Dendritic cell treated with granulocyte-macrophage colony-stimulating factor and Interleukin-4, amounts not matched to agents 40 ng/mL and 50 ng/mL, for 4 days (primary cell): ENCODE measurements around the gene TARS1.
"Not testable (repeated sequence)": the region's sequence is repeated elsewhere in the genome, so short reads cannot be mapped to it uniquely, and the experiment has no call there.

Experiments
- H3K27ac Mint-ChIP-seq: one replicate; pipeline ENCODE4 v1.8.0; 2022; ENCODE audit warnings: mild to moderate bottlenecking, mixed read lengths
- H3K27me3 Mint-ChIP-seq: one replicate; pipeline ENCODE4 v1.8.0; 2022; ENCODE audit warnings: mild to moderate bottlenecking, mixed read lengths
- H3K36me3 Mint-ChIP-seq: one replicate; pipeline ENCODE4 v1.8.0; 2022; ENCODE audit warnings: low read depth, mixed read lengths
- H3K4me1 Mint-ChIP-seq: one replicate; pipeline ENCODE4 v1.8.0; 2022; ENCODE audit warnings: low read depth, mixed read lengths
- H3K4me3 Mint-ChIP-seq: one replicate; pipeline ENCODE4 v1.8.0; 2022; ENCODE audit warnings: mild to moderate bottlenecking, moderate library complexity, mixed read lengths
- H3K9me3 Mint-ChIP-seq: one replicate; pipeline ENCODE4 v1.8.0; 2022; ENCODE audit warnings: mixed read lengths
- intact Hi-C: fragments of 100-400 bp; cut with micrococcal nuclease; formaldehyde crosslinking; loops from one replicate; pipeline ENCODE4 v1.15.0; 2022

TARS1 gene

GRCh38 chr5:33482335-33482734 is 41.6 kb downstream of the TARS1 start:
- H3K4me1 Mint-ChIP-seq = no peaks in the 10 kb centered on the region
- H3K4me3 Mint-ChIP-seq = no peak overlapping the region
- H3K36me3 Mint-ChIP-seq = peaks cover 12% of the 10 kb centered on the region
- H3K27ac Mint-ChIP-seq = no peak overlapping the region
- no peaks in the 10 kb centered on the region for H3K27me3 Mint-ChIP-seq
- no peaks in the 10 kb centered on the region for H3K9me3 Mint-ChIP-seq
- intact Hi-C loops = no loop called here

DNA sequence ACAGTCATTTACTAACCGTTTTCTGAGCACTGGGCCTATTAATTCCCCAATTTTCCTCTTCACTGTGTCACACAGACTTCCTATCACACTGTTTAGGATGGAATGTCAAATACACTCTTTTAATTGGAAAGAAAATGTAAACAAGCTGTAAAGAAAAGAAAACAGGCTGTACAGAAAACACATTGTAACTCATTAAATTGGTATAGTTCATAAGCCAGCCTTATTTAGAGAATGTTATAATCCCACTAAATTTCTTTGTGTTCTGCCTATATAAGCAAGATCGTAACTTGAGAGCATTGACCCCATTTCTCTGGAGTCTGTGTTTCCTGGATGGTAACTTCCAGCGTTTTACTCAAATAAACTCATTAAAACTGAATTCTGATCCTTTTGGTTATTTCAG is 46.5 kb downstream of the TARS1 start:
- H3K36me3 Mint-ChIP-seq = no peaks in the 10 kb centered on the region
- H3K9me3 Mint-ChIP-seq = no peaks in the 10 kb centered on the region
- no peaks in the 10 kb centered on the region for H3K27me3 Mint-ChIP-seq
- intact Hi-C loops = no loop called here
- no peak overlapping the region for H3K4me3 Mint-ChIP-seq
- no peaks in the 10 kb centered on the region for H3K4me1 Mint-ChIP-seq
- H3K27ac Mint-ChIP-seq = no peak overlapping the region

GRCh38 chr5:33488558-33489355 is 48.0 kb downstream of the TARS1 start:
- Mint-ChIP-seq H3K27me3 (no peaks in the 10 kb centered on the region), H3K4me3 (no peak overlapping the region), H3K27ac (no peak overlapping the region), H3K9me3 (no peaks in the 10 kb centered on the region), H3K4me1 (no peaks in the 10 kb centered on the region), H3K36me3 (no peaks in the 10 kb centered on the region)
- intact Hi-C loops = no loop called here

- Mint-ChIP-seq H3K27ac (no peak overlapping the region), H3K4me1 (no peaks in the 10 kb centered on the region)
These were observed 48.8 kb downstream of the TARS1 start for GRCh38 chr5:33489481-33490067.

GRCh38 chr5:33490071-33490665 is 49.4 kb downstream of the TARS1 start:
- Mint-ChIP-seq H3K4me3 (no peak overlapping the region), H3K27ac (no peak overlapping the region), H3K4me1 (no peaks in the 10 kb centered on the region), H3K27me3 (no peaks in the 10 kb centered on the region), H3K36me3 (no peaks in the 10 kb centered on the region), H3K9me3 (no peaks in the 10 kb centered on the region)
- intact Hi-C loops = no loop called here

More at GRCh38 chr5:33489481-33490067, 48.8 kb downstream of the TARS1 start:
- H3K27me3 Mint-ChIP-seq = no peaks in the 10 kb centered on the region
- H3K4me3 Mint-ChIP-seq = no peak overlapping the region
- intact Hi-C loops = no loop called here
- H3K36me3 Mint-ChIP-seq = no peaks in the 10 kb centered on the region
- H3K9me3 Mint-ChIP-seq = no peaks in the 10 kb centered on the region

DNA sequence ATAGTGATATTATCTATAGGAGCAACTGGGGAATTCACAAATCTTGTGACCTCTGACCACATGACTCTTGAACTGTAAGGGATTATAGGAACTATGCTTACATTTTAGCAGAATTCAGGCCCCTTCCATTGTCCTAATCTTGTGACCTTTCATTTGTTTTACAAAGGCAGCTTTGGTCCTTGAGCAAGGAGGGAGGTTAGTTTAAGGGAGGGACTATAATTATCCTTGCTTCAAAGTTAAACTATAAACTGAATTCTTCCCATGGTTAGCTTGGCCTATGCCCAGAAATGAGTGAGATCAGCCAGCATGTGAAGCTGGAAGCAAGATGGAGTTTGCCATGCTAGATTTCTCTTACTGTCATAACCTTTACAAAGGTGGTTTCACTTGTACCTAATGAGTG is 51.2 kb downstream of the TARS1 start:
- no peaks in the 10 kb centered on the region for H3K27me3 Mint-ChIP-seq
- H3K4me3 Mint-ChIP-seq = no peak overlapping the region
- H3K36me3 Mint-ChIP-seq = no peaks in the 10 kb centered on the region
- H3K27ac Mint-ChIP-seq = no peak overlapping the region
- no peaks in the 10 kb centered on the region for H3K4me1 Mint-ChIP-seq
- intact Hi-C loops = no loop called here
- H3K9me3 Mint-ChIP-seq = no peaks in the 10 kb centered on the region

- intact Hi-C loops = no loop called here
- Mint-ChIP-seq H3K27me3 (no peaks in the 10 kb centered on the region), H3K36me3 (no peaks in the 10 kb centered on the region), H3K4me3 (no peak overlapping the region), H3K27ac (no peak overlapping the region), H3K9me3 (no peaks in the 10 kb centered on the region), H3K4me1 (no peaks in the 10 kb centered on the region)
These were observed 53.7 kb downstream of the TARS1 start for GRCh38 chr5:33494466-33494865.

GRCh38 chr5:33501260-33501659 is 60.5 kb downstream of the TARS1 start:
- Mint-ChIP-seq H3K27me3 (peaks cover 2% of the 10 kb centered on the region), H3K27ac (no peak overlapping the region), H3K36me3 (no peaks in the 10 kb centered on the region), H3K9me3 (no peaks in the 10 kb centered on the region), H3K4me3 (no peak overlapping the region), H3K4me1 (no peaks in the 10 kb centered on the region)
- intact Hi-C loops = no loop called here

DNA sequence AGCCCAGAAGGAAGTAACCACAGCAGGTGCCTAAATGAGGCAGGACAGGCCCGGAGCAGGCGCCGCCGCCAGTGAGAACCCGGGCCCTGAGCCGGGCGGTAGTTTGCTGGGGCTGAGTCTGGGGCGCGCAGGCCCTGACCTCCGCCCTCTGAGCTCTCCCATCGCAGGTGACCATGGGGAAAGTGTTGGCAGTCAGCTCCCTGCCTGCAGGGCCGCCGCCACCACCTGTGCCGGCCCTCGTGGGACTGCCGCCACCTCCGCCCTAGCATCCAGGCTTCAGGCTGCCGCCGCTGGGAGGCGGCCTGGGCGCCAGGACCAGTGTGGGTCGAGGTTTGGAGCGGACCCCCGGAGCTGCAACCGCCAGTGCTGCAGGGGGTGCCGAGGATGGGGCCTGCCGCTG is 61.1 kb downstream of the TARS1 start:
- intact Hi-C loops = no loop called here
- H3K4me1 Mint-ChIP-seq = no peaks in the 10 kb centered on the region
- no peaks in the 10 kb centered on the region for H3K9me3 Mint-ChIP-seq
- no peak overlapping the region for H3K27ac Mint-ChIP-seq
- no peaks in the 10 kb centered on the region for H3K36me3 Mint-ChIP-seq
- no peak overlapping the region for H3K4me3 Mint-ChIP-seq
- peaks cover 2% of the 10 kb centered on the region for H3K27me3 Mint-ChIP-seq

DNA sequence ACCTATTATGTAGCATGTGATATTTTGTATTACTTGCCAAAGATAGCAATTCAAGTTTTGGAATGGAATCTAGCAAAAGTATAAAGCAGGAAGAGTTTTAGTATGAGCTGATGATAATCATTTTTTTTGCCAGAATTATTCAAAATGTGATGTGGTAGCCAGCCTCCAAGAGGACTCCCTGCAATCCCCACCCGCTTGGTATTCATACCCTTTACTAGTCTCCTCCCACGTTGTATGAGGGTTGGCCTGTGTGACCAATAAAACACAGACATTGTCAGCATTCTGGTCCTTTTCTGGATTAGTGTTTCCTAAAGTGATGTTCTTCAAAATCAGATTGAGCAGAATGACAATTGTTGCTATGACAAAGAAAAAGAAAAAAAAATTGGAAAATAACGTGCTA is 63.8 kb downstream of the TARS1 start:
- Mint-ChIP-seq H3K4me1 (no peaks in the 10 kb centered on the region), H3K9me3 (no peaks in the 10 kb centered on the region)
- intact Hi-C loops = no loop called here

GRCh38 chr5:33507426-33507825 is 66.7 kb downstream of the TARS1 start:
- Mint-ChIP-seq H3K4me1 (no peaks in the 10 kb centered on the region), H3K27ac (no peak overlapping the region), H3K27me3 (peaks cover 3% of the 10 kb centered on the region), H3K9me3 (peaks cover 8% of the 10 kb centered on the region), H3K36me3 (no peaks in the 10 kb centered on the region), H3K4me3 (no peak overlapping the region)
- intact Hi-C loops = no loop called here

More for the DNA sequence above, 63.8 kb downstream of the TARS1 start:
- H3K36me3 Mint-ChIP-seq = no peaks in the 10 kb centered on the region
- no peak overlapping the region for H3K27ac Mint-ChIP-seq
- H3K4me3 Mint-ChIP-seq = no peak overlapping the region
- H3K27me3 Mint-ChIP-seq = peaks cover 3% of the 10 kb centered on the region

GRCh38 chr5:33509036-33509435 is 68.3 kb downstream of the TARS1 start:
- no peak overlapping the region for H3K4me3 Mint-ChIP-seq
- H3K9me3 Mint-ChIP-seq = peaks cover 16% of the 10 kb centered on the region
- no peaks in the 10 kb centered on the region for H3K4me1 Mint-ChIP-seq
- no peak overlapping the region for H3K27ac Mint-ChIP-seq
- no peaks in the 10 kb centered on the region for H3K36me3 Mint-ChIP-seq
- H3K27me3 Mint-ChIP-seq = peaks cover 3% of the 10 kb centered on the region
- intact Hi-C loops = no loop called here

- intact Hi-C loops = no loop called here
- H3K36me3 Mint-ChIP-seq = no peaks in the 10 kb centered on the region
- no peaks in the 10 kb centered on the region for H3K4me1 Mint-ChIP-seq
These were observed 72.9 kb downstream of the TARS1 start for GRCh38 chr5:33513462-33514185.

DNA sequence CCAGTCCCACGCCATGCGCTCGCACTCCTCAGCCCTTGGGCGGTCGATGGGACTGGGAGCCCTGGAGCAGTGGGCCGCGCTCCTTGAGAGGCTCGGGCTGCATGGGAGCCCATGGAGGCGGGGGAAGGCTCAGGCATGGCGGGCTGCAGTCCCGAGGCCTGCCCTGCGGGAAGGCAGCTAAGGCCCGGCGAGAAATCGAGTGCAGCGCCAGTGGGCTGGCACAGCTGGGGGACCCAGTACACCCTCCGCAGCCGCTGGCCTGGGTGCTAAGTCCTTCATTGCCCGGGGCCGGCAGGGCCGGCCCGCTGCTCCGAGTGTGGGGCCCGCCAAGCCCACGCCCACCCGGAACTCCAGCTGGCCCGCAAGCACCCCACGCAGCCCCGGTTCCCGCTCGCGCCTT is 74.6 kb downstream of the TARS1 start:
- intact Hi-C loops, H3K4me1 Mint-ChIP-seq: not testable (repeated sequence)
- peaks cover 64% of the 10 kb centered on the region for H3K9me3 Mint-ChIP-seq

More at GRCh38 chr5:33513462-33514185, 72.9 kb downstream of the TARS1 start:
- Mint-ChIP-seq H3K27me3 (peaks cover 2% of the 10 kb centered on the region), H3K9me3 (peaks cover 53% of the 10 kb centered on the region), H3K27ac (no peak overlapping the region), H3K4me3 (no peak overlapping the region)

More for the DNA sequence above, 74.6 kb downstream of the TARS1 start:
- H3K27me3 Mint-ChIP-seq, H3K27ac Mint-ChIP-seq, H3K4me3 Mint-ChIP-seq, H3K36me3 Mint-ChIP-seq: not testable (repeated sequence)
